CD4-positive, alpha-beta T cell treated with Interleukin-12 subunit alpha and Interleukin-12 subunit beta, for 1 hour (primary cell): ENCODE results near the gene DGAT2L6.
"Not testable (repeated sequence)": the region's sequence is repeated elsewhere in the genome, so short reads cannot be mapped to it uniquely, and the experiment has no call there.

Source experiments
- DNase-seq: peaks from one replicate; pipeline ENCODE4 v3.0.0-alpha.2; 2020

DGAT2L6 gene

DNA sequence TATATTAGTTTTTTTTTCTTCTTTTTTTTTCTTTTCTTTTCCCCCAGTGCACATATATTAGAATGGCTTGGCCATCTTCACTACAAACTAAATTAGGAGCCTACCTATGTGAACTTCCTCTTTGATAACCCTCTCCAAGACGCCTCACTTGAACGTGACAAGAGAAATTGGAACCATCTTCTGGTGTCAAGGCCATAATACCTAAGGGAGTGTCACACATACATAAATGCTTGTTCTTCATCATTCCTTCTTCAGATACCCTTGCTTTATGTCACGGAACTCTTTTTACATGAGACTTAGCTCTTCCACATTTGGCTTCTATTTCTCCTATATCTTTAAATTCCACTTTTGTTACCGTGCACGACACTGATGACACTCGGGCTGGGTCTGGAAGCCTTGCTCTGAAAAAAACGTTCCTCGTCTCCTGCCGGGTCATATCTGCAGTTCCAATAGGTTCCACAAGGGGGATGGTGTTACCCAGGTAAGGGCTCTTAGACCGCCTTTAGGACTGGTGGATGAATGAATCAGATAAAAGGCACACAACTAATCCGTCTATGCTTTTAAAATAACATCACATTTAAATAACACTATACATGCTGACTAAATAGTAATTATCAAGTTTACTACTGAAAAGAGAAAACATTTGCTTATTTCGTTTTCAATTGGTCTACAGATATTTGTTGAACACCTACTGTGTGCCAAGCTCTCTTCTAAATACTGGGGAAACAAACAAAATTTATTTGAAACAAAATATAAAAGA is 19.9 kb downstream of the DGAT2L6 start:
- peak; percentile 72 for DNase-seq

DNA sequence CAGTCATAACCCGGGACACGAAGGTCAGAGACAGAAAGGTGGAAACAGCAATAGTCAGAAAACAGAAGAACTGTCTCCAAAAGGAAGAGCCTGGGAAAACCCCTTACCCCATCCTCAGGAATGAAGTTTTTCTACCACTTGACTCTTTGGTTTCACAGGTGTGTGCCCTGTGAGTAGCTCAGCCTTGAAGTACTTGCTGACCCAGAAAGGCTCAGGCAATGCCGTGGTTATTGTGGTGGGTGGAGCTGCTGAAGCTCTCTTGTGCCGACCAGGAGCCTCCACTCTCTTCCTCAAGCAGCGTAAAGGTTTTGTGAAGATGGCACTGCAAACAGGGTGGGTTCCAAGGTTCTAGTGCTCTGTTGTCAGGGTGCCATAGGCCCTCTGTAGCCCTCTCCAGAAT is 24.4 kb downstream of the DGAT2L6 start:
- DNase-seq: no peak

DNA sequence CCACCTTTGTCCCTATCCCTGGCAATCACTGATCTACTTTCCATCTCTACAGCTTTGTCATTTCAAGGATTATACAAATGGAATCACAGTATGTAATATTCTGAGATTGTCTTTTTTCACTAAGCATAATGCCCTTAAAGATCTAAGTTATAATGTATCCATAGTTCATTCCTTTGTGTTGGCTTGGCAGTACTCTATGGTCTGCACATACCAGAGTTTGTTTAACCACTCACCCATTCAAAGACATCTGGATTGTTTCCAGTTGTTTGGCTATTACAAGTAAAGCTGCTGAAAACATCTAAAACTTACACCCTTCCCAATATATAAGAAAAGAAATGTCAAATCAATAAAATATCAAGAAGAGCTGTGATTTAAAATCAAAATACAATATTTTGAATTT is 31.2 kb downstream of the DGAT2L6 start:
- no peak for DNase-seq

DNA sequence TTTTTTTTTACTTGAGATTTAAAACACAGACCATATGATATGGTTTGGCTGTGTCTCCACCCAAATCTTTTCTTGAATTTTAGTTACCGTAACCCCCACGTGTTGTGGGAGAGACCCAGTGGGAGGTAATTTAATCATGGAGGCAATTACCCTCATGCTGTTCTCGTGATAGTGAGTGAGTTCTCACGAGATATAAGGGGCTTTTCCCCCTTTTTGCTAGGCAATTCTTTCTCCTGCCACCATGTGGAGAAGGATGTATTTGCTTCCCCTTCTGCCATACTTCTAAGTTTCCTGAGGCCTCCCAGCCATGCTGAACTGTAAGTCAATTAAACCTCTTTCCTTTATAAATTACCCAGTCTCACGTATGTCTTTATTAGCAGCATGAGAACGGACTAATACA is 32.3 kb downstream of the DGAT2L6 start:
- DNase-seq: not testable (repeated sequence)

DNA sequence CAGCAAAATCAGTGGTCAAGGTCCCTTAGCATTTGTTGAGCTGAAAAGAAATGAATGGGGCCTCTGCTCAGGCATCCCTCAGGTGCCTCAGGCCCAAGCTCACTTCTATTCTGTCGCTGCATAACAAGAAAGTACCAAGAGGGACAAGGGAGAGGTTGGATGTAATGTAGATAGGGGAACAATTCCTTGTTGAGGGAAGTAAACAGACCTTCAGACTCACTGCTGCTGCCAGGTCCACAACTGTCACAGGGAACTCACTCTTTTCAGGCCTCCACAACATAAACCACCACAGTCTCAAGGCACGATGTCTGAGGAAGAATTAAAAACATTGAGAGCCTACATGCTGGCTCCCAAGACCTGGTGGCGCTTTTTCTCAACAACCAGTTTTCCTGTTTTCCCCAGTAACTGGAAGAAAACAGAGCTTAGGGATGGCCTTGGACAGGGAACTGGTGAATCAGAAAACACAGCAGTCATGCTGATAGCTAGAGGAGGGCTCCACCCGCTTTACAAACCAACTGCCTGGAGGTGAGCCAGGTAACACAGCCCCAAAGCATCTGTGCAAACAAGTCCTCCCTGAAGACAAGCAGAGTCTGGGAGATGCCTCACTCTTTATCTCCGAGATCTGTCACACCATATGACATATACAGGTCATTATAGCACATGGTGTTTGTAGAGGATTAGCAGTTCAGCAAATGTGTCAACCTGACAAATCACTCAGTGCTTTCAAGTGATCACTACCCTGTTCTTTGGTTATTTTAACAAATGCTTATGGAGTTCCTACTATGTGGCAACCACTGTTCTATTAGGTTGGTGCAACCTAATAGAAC is 42.9 kb downstream of the DGAT2L6 start:
- no peak for DNase-seq

DNA sequence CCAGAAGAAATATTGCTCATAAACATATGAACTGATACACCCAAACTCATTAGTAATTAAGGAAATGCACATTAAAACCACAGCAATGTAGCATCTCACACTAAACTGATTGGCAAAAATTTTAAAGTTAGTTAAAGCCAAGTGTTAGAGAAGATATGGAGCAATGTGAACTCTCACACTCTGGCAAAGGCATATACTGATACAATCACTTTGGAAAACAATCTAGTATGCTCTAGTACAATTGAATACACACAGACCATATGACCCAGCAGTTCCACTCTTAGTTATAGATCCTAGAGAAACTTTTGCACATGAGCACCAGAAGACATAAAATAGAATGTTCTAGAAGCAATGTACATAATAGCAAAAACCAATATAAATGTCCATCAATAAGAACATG is 48.8 kb downstream of the DGAT2L6 start:
- no peak for DNase-seq

DNA sequence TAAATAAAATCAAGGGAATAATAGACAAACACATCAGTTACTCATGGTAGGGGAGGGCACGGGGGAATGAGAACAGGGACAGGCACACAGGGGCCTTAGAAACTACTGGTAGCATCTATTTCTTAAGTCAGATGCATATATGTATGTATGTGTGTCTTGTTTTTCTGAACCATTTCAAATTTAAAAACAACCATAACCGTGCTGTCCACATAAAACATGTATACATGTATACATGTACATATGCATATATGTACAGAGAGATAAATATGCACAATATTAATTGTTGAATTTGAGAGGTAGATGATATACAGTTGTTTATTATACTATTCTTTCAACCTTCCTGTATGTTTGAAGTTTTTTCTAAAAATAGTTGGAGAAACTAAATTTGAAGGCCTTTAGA is 49.4 kb downstream of the DGAT2L6 start:
- DNase-seq: no peak

DNA sequence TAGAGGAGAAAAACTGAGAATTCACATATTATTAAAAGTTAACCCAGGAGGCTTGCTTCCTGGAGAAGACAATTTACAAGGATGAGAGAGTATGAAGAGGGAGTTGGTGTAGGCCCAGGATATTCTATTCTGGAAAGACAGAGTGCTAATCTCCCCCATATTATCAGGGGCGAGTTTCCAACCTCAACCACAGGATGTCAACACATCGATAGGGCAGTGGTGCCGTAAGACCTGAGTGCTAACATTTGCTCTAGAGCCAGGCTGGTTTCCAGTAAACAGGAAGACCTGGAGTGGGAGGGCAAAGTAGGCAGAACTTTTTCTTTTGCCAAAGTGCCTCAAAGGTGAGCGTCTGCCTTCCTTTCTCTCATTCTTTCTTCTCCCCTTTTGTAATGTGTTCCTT is 54.4 kb downstream of the DGAT2L6 start:
- DNase-seq: no peak

DNA sequence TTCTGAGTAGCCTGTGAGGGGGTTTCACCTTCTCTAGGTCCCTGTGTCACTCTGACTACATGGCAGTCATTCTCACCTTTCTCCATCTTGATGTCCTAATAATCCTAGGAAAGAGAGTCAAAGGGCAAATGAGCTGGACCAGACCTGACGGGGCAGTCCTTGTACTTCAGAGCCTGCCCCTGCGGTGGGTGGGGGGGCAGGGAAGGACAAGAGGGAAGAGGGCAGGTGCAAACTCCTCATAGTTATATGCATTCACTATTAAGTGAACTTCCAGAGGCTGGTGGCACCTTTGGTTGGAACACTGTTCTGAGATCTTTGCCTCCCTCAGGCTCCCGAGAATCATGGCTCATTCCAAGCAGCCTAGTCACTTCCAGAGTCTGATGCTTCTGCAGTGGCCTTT is 57.1 kb downstream of the DGAT2L6 start, which contains the start of gene AWAT1:
Gene AWAT1 (plus strand): TSS at position 301 of the 400 bp plus-strand sequence. CDS start 41 bp downstream, at position 342.
- DNase-seq: no peak

DNA sequence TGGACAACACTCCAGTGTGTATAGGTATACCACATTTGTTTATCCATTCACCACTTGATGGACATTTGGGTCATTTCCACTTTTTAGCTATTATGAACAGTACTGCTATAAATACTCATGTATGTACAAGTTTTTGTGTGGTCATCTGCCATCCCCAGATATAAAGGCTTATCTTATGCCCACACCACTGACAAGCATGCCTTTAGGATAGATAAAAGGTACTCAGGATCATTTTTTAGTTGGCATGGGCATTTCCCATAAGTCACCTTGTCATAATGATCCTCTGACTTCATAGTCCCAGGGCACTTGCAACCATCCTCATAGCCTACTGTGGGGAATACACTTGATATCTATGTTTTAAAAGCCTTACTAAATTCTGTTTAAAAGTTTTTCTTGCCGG is 63.5 kb downstream of the DGAT2L6 start:
- no peak for DNase-seq

DNA sequence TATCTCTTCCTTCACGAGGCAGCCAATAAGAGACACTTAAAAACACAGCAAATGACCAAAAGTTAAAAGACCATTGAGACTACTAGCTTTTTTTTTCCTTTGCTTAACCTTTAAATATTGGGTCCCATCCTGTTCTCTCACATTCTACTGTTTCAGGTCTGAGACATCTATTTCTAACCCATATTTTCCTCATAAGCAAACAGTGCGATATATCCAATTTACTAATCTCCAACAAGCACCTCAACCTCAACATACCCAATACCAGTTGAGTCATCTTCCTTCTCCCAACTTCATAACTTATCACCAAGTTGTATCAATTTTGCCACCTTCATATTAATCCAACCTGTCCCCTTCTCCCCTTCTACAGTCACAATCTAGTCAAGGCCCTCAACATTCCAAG is 64.2 kb downstream of the DGAT2L6 start:
- no peak for DNase-seq

DNA sequence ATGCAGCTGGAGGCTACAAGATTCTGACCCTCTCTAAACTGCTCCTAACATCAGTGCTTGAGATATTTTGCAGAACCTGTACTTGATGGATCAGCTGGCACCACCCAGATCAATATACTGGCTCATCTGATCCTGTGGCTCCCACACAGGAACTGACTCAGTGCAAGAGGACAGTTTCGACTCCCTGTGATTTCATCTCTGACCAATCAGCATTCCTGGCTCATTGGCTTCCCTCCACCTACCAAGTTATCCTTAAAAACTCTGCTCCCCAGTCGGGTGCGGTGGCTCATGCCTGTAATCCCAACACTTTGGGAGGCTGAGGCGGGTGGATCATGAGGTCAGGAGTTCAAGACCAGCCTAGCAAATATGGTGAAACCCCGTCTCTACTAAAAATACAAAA is 66.3 kb downstream of the DGAT2L6 start:
- DNase-seq: not testable (repeated sequence)

DNA sequence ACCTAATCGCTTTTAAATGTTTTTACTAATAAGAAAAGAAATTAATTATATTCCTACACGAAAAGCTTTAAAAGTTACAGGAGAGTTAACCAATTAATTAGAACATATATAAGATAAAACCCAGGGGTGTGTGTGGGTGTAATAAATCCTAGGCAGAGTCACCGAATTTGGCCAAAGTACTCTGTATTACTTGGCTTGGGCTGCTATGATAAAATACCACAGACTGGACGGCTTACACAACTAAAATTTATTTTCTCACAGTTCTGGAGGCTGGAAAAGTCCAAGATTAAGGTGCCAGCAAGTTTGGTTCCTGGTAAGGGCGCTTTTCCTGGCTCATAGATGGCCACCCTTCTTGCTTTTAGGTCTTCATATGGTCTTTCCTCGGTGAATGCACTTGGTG is 67.6 kb downstream of the DGAT2L6 start:
- DNase-seq: no peak

DNA sequence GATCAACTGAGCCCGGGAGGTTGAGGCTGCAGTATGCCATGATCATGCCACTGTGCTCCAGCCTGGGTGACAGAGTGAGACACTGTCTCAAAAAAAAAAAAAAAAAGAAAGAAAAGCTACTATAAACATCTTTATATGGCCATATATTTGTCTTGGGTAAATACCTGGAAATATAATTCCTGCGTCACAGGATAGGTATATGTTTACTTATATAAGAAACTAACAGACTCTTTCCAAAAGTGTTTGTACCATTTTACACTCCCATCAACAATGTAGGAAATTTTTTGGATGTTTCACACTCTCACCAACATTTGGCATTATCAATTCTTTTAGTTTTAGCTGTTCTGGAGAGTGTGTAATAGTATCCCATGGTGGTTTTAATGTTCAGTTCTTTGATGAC is 70.0 kb downstream of the DGAT2L6 start:
- no peak for DNase-seq

DNA sequence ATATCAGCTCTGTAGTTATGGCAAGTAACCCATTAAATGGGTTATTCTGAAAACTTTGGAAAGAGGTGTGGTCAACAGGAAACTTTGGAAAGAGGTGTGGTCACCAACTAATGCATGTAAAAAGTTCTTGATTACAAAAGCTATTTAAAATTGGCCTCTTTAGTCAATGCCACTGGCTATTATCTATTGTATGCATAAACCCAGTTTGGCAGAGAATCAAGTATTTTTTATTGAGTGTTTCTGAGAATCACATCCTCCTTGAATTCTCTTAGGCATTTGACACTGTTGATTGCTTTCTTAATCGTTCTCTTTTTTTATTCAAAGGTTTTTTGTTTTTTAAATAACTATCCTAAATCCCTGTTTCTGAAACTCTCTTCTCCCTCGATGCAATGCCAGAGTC is 75.2 kb downstream of the DGAT2L6 start:
- no peak for DNase-seq

DNA sequence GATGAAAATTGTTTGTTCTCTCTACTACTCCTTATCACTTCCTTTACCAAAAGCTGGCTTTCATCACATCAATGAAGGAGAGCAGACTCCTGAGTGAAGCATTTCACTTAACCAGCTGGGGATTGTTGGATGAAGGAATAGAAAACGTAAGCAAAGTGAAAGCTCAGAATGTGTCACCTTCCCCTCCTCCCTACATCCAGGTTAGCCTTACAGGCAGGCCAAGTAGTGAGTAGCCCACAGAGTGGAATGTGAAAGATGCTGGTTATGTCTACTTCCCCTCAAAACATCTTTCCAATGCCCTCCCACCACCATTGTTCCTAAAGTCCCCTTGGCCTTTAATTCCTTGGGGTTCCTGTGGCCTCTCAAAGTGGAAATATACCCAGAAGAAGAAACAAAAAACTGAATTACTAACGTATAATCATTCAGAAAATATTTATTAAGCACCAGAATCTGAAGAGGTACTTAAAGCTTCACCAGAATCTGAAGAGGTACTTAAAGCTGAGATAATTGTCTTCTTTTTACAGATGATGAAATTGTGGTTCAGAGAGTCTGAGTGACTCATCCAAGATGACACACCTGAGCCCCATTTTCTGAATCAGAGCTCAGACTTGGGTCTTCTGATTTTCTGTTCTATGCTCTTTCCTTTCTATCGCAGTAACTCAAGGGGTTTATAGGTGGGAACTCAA is 76.2 kb downstream of the DGAT2L6 start:
- DNase-seq: no peak

DNA sequence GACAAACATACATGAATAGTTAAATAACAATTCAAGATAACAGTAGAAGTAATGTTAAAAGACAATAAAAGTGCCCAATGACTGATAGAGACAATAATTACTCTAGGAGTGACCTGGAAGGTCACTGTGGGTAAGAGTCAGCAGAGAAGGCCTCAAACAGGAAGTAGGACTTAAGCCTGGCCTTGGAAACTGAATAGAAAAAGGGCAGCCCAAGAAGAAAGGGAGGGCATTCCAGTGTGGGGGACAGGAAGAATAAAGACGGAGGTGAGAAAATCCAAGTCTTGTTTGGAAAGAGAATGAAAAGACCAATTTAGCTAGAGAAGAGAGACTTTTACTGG is 76.7 kb downstream of the DGAT2L6 start:
- DNase-seq: no peak

DNA sequence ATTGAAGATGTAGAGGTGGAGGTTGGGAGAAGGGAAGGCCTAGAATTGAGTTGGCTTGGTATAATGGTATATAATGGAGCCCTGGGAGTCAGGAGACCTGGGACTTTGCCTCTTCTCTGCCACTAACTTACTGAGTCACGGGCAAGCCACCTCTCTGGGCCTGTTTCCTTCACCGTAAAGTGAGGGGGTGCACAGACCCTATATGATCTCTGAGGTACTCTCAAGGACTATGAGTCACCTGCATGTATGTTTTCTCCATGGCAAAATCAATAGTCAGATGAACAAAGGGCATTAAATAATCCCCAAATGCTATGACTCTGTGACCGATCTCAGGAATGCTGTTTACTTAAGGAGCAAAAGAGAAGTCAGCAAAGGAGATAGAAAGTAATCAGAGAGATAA is 77.6 kb downstream of the DGAT2L6 start:
- DNase-seq: no peak
